ENCODE data around the gene DLG5. TPM values are rescaled to one million over a fixed set of nuclear protein-coding genes. Genes with fewer than 3 reads are reported as not detected.
A peak's percentile ranks its signal among the peaks of the same experiment; 100 is the strongest.

DLG5 gene
- total RNA-seq, 1 donor from 2014 or later: 5.4 TPM

DNA sequence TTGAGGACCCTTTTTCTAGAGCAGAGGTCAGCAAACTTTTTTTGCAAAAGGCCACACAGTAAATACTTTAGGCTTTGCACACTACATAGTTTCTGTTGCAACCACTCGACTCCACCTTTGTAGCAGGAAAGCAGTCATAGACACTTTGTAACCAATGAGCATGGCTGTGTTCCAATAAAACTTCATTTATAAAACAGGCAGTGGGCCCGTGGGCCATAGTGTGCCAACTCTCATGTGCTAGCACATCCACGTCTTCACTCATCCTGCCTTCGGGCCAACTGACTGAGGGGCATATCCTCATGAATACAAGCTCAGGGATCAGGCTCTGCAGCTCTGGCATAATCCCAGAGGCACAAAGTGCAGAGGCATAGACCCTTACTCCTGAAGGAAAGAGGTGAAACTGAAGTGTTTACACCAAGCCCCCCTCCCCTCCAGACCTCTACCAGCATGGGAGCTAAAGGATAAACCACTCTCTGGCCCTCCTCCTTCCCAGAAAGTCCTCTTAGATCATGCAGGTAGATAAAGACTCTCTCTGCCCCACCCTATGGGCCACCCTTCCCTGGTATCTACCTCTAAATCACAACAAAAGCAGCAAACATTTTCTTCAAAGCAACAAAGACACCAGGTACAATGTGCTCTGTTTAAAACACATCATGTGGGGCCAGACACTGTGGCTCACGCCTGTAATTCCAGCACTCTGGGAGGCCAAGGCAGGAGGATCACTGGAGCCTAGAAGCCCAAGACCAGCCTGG lies 71.0 kb downstream of the DLG5 start:
- Mint-ChIP-seq H3K4me3 (no peak overlapping the region), H3K36me3 (ENCODE audit: low read depth) (peaks cover 3% of the 10 kb centered on the region), H3K9me3 (no peaks in the 10 kb centered on the region), H3K4me1 (no peaks in the 10 kb centered on the region), H3K27me3 (no peaks in the 10 kb centered on the region), H3K27ac (no peak overlapping the region)
- intact Hi-C loops (cut with micrococcal nuclease): no loop called here
- DNase-seq: no peak

DNA sequence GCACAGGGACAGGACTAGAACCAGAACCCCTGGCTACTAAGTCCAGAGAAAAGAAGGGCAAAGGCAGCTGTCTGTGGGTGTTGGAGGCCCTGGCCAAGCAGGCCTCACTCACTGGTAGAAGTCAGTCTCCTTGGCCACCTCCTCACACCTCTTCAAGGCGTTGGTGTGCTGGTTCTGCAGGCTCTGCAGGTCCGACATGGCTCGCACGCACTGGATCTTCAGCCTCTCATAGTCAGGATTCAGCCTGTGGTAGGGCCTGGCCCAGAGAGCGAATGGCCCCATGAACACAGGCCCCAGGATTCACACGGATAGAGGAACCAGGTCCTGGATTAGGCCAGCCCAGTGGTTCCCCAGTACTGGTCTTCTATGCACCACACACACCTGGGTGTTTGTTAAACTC lies 72.4 kb downstream of the DLG5 start:
- Mint-ChIP-seq H3K4me1 (no peaks in the 10 kb centered on the region), H3K36me3 (ENCODE audit: low read depth) (peaks cover 3% of the 10 kb centered on the region), H3K27me3 (no peaks in the 10 kb centered on the region), H3K4me3 (no peak overlapping the region), H3K27ac (no peak overlapping the region), H3K9me3 (no peaks in the 10 kb centered on the region)
- DNase-seq: no peak
- intact Hi-C loops (cut with micrococcal nuclease): no loop called here

DNA sequence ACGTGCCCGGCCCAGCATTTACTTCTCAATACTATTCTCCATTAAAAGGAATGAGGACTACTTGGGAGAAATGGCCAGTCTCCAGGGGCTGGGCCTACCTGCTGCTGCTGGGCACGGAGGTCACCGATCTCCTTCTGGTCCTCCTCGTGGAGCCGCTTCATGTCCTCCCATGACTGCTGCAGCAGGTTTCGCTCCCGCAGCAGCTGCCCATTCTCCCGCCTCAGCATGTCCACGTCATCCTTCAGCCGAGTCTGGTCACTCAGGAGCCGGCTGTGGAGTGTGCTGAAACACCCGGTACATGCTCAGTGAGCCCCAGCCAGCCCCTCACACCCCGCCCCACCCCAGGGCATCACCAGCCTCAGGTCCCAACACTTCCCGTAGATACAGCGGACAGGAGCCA lies 73.3 kb downstream of the DLG5 start:
- no peak overlapping the region for H3K4me3 Mint-ChIP-seq
- no peaks in the 10 kb centered on the region for H3K9me3 Mint-ChIP-seq
- H3K27ac Mint-ChIP-seq: no peak overlapping the region
- no peak for DNase-seq
- H3K4me1 Mint-ChIP-seq: no peaks in the 10 kb centered on the region
- H3K36me3 Mint-ChIP-seq (ENCODE audit: low read depth): peaks cover 3% of the 10 kb centered on the region
- no peaks in the 10 kb centered on the region for H3K27me3 Mint-ChIP-seq
- intact Hi-C loops (cut with micrococcal nuclease): no loop called here

DNA sequence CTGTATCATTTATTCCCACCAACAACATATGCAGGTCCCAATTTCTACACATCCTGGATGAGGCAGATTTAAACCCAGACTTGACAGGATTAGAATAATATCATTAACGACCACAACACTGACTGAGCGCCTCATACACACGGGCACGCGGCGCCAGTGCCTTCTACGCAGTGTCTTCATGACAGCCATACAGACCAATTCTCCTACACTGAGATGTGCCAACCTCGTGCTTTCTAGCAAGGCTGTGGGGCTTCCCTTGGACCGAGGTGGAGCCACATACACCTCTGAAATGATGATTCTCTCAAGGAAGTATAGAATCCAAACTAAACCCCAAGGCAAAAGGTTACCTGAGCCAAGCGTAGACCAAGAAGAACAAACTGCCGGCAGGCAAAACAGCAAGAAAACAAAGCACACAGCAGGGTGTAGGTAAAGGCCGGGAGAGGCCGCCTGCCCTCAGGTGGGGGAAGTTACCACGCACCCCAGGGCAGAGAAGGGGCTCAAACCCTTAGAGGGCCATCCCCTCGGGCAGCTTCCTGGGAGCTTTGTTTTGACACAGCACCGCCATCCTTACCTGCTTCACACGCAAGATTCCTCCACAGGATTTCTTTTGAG lies 75.8 kb downstream of the DLG5 start:
- DNase-seq: no peak
- peaks cover 3% of the 10 kb centered on the region for H3K36me3 Mint-ChIP-seq (ENCODE audit: low read depth)
- intact Hi-C loops (cut with micrococcal nuclease): no loop called here
- H3K4me1 Mint-ChIP-seq: no peaks in the 10 kb centered on the region
- no peaks in the 10 kb centered on the region for H3K27me3 Mint-ChIP-seq
- H3K4me3 Mint-ChIP-seq: no peak overlapping the region
- no peak overlapping the region for H3K27ac Mint-ChIP-seq
- no peaks in the 10 kb centered on the region for H3K9me3 Mint-ChIP-seq

DNA sequence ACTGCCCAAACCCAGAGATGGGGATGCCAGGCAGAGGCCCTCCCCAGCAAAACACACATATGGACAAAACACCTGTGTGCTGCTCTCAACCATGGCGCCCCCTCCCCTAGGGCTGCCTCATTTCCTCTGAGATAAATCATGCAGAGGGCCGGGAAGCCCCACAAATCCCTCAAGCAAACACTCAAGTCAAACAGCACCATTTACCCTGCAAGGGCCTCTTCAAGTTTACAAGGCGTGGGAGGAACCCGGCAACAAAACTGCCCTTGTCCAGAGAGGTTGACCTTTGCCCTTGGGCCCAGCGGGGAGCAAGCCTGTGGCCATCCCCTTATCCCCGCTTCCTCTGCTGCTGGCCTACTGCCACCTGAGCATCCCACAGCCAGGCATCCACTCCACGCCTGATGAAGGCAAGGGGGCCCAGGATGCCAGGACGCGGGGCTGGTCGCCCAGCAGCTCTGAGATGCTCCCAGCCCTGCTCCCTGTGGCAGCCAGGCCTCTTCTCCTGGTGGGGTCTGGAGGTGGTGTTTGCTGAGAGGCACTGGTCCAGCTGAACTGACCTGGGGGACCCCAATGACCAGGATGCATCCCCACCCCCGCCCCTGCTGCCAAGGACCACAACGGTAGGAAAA lies 77.4 kb downstream of the DLG5 start:
- no peaks in the 10 kb centered on the region for H3K9me3 Mint-ChIP-seq
- H3K4me1 Mint-ChIP-seq: peaks cover 2% of the 10 kb centered on the region
- H3K27me3 Mint-ChIP-seq: no peaks in the 10 kb centered on the region
- intact Hi-C loops (cut with micrococcal nuclease): loop anchor here (5.0 kb wide), 1 partner anchor 118 kb away; no protein-coding TSS in a partner anchor
- peaks cover 3% of the 10 kb centered on the region for H3K36me3 Mint-ChIP-seq (ENCODE audit: low read depth)
- no peak overlapping the region for H3K27ac Mint-ChIP-seq
- H3K4me3 Mint-ChIP-seq: no peak overlapping the region
- DNase-seq: no peak

DNA sequence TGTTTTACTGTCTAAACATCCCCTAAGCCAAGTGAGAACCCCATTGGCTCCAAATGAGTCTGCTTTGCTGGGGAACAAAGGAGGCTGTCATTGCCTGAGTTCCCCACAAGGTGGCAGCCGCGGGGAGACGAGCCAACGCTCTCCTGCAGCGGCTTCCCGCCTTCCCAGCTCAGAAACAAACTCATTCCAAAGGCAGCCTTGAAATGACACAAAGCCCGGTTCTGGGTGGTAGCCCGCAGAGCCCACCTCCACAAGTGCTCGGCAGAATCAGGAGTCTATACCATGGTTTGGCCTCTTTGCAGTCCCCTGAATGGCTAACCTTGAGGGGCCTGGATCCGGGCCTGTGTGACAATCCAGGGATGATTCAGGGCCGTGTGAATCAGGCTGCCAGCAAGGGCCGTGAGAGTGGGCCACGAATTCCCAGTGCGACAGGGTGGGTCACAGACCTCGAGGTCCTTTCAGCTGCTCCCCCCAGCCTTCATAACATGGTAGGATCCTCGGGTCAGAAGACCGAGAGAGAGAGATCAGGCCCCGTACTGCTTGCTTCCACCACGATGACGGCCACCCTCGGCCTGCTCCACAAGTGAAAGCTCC lies 79.7 kb downstream of the DLG5 start:
- H3K4me1 Mint-ChIP-seq: peaks cover 2% of the 10 kb centered on the region
- intact Hi-C loops (cut with micrococcal nuclease): loop anchor here (2.0 to 5.0 kb wide), 2 partner anchors 80 to 120 kb away; partner anchors contain the start of gene DLG5

DNA sequence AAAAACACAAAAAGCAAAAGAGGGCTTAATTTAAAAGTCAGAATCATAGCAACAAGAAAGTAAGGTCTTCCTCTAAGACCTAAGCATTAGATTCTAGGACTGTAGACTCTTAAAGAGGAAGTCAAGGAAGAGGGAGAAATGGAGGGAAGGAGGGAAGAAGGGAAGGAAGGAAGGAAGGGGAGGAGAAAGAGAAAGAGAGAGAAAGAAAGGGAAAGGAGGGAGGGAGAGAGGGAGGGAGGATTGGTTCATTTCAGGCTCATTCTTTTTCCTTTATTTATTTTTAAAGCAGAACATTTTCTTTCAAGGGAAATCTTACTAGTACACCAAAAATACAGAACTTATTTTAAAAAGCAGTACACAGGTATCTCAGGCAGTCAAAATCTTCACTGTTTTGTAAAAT lies 81.1 kb downstream of the DLG5 start:
- no peak for DNase-seq
- Mint-ChIP-seq H3K27me3 (no peaks in the 10 kb centered on the region), H3K27ac (no peak overlapping the region), H3K4me1 (peaks cover 2% of the 10 kb centered on the region), H3K9me3 (no peaks in the 10 kb centered on the region), H3K36me3 (ENCODE audit: low read depth) (no peaks in the 10 kb centered on the region), H3K4me3 (no peak overlapping the region)
- intact Hi-C loops (cut with micrococcal nuclease): loop anchor here (5.0 kb wide), 1 partner anchor 122 kb away; no protein-coding TSS in a partner anchor

More for the DNA sequence above, 79.7 kb downstream of the DLG5 start:
- Mint-ChIP-seq H3K4me3 (no peak overlapping the region), H3K9me3 (no peaks in the 10 kb centered on the region), H3K27me3 (no peaks in the 10 kb centered on the region), H3K36me3 (ENCODE audit: low read depth) (no peaks in the 10 kb centered on the region), H3K27ac (no peak overlapping the region)
- peak; percentile 89 for DNase-seq

- no peak overlapping the region for H3K4me3 Mint-ChIP-seq
- no peaks in the 10 kb centered on the region for H3K36me3 Mint-ChIP-seq (ENCODE audit: low read depth)
- no peak for DNase-seq
- intact Hi-C loops (cut with micrococcal nuclease): loop anchor here (5.0 kb wide), 1 partner anchor 122 kb away; no protein-coding TSS in a partner anchor
- no peaks in the 10 kb centered on the region for H3K9me3 Mint-ChIP-seq
- H3K27ac Mint-ChIP-seq: no peak overlapping the region
- no peaks in the 10 kb centered on the region for H3K27me3 Mint-ChIP-seq
- peaks cover 2% of the 10 kb centered on the region for H3K4me1 Mint-ChIP-seq
These were observed 81.7 kb downstream of the DLG5 start for GRCh38 chr10:77844713-77845445.

DNA sequence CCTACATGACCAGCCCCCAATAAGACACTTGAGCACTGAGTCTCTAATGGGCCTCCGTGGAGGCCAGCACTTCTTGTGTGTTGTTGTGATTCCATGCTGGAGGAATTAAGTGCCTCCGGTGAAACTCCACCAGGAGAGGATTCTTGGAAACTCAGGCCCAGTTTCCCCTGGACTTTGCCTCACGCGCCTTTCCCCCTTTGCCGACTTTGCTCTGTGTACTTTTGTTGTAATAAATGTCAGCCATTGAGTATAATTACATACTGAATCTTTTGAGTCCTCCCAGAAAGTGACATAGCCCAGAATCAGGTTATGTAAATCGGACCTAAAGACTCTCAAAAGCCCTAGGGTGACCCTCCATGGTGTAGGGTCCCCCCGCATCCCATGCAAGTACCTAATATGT lies 82.4 kb downstream of the DLG5 start:
- intact Hi-C loops (cut with micrococcal nuclease): no loop called here
- no peaks in the 10 kb centered on the region for H3K36me3 Mint-ChIP-seq (ENCODE audit: low read depth)
- H3K4me3 Mint-ChIP-seq: no peak overlapping the region

DNA sequence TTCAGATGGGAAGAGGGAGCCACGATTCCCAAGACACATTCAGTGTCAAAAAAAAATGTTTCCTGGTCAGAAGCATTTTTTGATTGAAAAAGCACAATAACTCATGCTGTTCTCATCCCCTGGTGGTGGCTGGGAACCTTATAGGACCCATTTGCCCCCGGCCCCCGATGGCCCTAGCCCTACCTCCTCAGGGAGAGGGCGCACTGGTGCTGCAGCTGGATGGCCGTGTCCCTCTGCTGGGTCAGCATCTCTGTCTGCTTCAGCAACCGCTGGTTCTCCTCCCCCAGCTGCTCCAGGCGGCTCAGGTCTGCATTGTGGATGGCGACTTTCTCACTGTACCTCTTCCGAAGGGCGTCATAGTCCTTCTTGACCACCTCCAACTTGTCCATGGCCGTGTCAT lies 83.3 kb downstream of the DLG5 start:
- Mint-ChIP-seq H3K4me1 (peaks cover 2% of the 10 kb centered on the region), H3K9me3 (no peaks in the 10 kb centered on the region), H3K36me3 (ENCODE audit: low read depth) (no peaks in the 10 kb centered on the region), H3K4me3 (no peak overlapping the region), H3K27ac (no peak overlapping the region), H3K27me3 (no peaks in the 10 kb centered on the region)
- no peak for DNase-seq
- intact Hi-C loops (cut with micrococcal nuclease): no loop called here

More for the DNA sequence above, 82.4 kb downstream of the DLG5 start:
- no peaks in the 10 kb centered on the region for H3K9me3 Mint-ChIP-seq
- no peak overlapping the region for H3K27ac Mint-ChIP-seq
- DNase-seq: no peak
- H3K4me1 Mint-ChIP-seq: peaks cover 2% of the 10 kb centered on the region
- H3K27me3 Mint-ChIP-seq: no peaks in the 10 kb centered on the region

DNA sequence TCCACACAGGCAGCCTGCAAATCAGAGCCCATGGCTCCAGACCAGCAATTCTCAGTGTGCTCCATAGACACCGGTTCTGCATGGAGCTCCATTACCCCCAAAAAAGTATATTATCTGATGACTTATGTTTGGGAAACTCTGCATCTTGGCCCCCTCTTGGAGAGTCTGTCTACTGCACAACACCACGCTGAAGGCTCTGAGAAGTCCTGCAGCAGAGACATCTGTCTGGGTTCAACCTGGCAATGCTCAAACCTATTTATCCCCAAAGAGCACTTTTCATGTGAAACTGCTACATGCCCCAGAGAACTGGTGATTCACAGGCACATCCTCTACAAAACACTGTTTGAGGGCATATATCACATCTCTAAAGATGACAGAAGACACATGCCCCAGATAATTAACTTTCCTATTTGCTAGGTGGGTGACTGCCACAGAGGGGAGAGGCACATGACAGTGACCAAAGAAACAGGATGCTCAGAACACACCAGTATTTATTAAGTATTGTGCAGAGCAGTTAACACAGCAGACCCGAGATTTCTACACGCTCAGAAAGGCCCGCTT lies 83.8 kb downstream of the DLG5 start:
- Mint-ChIP-seq H3K27ac (no peak overlapping the region), H3K4me3 (no peak overlapping the region), H3K27me3 (no peaks in the 10 kb centered on the region), H3K4me1 (peaks cover 2% of the 10 kb centered on the region), H3K9me3 (no peaks in the 10 kb centered on the region), H3K36me3 (ENCODE audit: low read depth) (no peaks in the 10 kb centered on the region)
- intact Hi-C loops (cut with micrococcal nuclease): no loop called here
- no peak for DNase-seq

DNA sequence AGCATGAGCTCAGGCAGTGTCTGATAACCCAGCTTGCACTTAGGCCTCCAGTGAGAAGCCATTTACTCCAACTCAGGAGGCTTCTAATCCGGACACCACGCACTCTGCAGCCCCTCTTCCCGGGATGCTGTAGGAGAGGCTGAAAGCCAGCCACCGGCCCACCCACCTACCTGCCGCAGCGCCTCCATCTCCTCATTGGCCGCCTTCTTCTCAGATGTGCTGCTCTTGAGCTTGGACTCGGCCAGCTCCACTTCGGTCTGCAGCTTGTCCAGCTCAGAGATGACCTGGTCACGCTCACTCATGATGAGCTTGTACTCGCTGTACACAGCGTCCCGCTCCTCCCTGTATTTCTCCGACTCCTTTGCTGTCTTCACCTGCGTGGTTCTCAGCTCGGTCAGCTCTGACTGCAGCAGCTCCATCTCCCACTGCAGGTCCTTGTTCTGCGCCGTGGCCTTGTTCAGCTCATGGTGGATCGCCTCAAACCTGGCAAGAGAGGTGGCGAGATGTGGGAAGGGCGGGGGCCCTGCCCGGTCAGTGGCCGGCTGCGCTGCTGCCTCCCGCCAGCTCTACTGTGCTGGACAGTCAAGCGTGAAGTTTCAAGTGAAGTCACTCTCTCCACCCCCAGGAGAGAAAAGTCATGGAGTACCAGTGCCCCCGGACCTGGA lies 84.7 kb downstream of the DLG5 start:
- Mint-ChIP-seq H3K27ac (no peak overlapping the region), H3K9me3 (no peaks in the 10 kb centered on the region), H3K4me3 (no peak overlapping the region), H3K4me1 (peaks cover 2% of the 10 kb centered on the region), H3K36me3 (ENCODE audit: low read depth) (no peaks in the 10 kb centered on the region), H3K27me3 (no peaks in the 10 kb centered on the region)
- no peak for DNase-seq
- intact Hi-C loops (cut with micrococcal nuclease): no loop called here

GRCh38 chr10:77840636-77841035 lies 85.9 kb downstream of the DLG5 start:
- Mint-ChIP-seq H3K27me3 (no peaks in the 10 kb centered on the region), H3K36me3 (ENCODE audit: low read depth) (peaks cover 2% of the 10 kb centered on the region), H3K4me1 (peaks cover 10% of the 10 kb centered on the region), H3K27ac (no peak overlapping the region), H3K4me3 (no peak overlapping the region), H3K9me3 (no peaks in the 10 kb centered on the region)
- intact Hi-C loops (cut with micrococcal nuclease): no loop called here
- DNase-seq: no peak

Data from activated CD4-positive, alpha-beta T cell treated with anti-CD3 and anti-CD28 coated beads, Interleukin-2, amount 10 ng/mL, durations not matched to agents 24 days and 14 days (primary cell).